ENCODE measurements around the gene CYP26A1.

GRCh38 chr10:93098816-93099215, 25.1 kb downstream of the CYP26A1 start:
- TF ChIP-seq, protein P1, sequence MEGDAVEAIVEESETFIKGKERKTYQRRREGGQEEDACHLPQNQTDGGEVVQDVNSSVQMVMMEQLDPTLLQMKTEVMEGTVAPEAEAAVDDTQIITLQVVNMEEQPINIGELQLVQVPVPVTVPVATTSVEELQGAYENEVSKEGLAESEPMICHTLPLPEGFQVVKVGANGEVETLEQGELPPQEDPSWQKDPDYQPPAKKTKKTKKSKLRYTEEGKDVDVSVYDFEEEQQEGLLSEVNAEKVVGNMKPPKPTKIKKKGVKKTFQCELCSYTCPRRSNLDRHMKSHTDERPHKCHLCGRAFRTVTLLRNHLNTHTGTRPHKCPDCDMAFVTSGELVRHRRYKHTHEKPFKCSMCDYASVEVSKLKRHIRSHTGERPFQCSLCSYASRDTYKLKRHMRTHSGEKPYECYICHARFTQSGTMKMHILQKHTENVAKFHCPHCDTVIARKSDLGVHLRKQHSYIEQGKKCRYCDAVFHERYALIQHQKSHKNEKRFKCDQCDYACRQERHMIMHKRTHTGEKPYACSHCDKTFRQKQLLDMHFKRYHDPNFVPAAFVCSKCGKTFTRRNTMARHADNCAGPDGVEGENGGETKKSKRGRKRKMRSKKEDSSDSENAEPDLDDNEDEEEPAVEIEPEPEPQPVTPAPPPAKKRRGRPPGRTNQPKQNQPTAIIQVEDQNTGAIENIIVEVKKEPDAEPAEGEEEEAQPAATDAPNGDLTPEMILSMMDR (IDR thresholded peaks at IDR 0.05; ENCODE audit: borderline replicate concordance, extremely low read depth, low read length, poor library complexity, severe bottlenecking) = no peak
- no peak for TF ChIP-seq EZH2 (IDR thresholded peaks at IDR 0.05; ENCODE audit: borderline replicate concordance, low read depth, low read length, severe bottlenecking)
